ENCODE data around the gene PRDX2. TPM values are rescaled to one million over a fixed set of nuclear protein-coding genes. Genes with fewer than 3 reads are reported as not detected.

PRDX2 gene
- total RNA-seq, 1 donor from 2014 or later, result 166 TPM

DNA sequence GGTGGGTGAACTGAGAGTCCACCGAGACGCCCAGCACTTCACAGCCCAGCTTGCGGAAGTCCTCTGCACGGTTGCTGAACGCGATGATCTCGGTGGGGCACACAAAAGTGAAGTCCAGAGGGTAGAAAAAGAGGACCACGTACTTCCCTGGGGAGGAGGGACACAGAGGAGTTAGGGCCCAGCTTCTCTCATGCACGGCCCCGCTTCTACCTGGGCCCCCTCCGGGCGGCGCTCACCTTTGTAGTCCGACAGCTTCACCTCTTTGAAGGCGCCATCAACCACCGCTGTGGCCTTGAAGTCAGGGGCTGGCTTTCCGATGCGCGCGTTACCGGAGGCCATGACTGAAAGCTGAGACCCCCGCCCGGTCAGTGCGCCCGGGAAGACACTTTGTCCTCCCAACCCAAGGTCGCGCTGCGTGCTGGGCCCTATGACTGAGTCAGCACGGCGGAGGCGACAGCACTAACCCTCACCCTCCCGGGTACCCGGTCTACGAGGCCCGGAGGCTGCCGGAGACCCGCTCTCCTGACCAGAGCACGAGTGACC is 606 bp downstream of the PRDX2 start:
- Histone ChIP-seq H4K20me1 (ENCODE audit: insufficient read depth, low read length) (peaks cover 11% of the 10 kb centered on the region), H3K27me3 (ENCODE audit: insufficient read depth, low read length) (no peaks in the 10 kb centered on the region), H3K4me3 (ENCODE audit: insufficient read depth, low read depth, low read length) (peak overlapping the region; percentile 82), H3K36me3 (ENCODE audit: insufficient read depth, low read length) (no peaks in the 10 kb centered on the region), H3K27ac (ENCODE audit: low read depth, low read length) (no peak overlapping the region), H3K79me2 (ENCODE audit: insufficient read depth, low read length) (peaks cover 14% of the 10 kb centered on the region), H2AFZ (ENCODE audit: low read depth, low read length) (peak overlapping the region; percentile 91), H3K4me2 (ENCODE audit: low read length) (peak overlapping the region; percentile 95), H3K4me1 (ENCODE audit: insufficient read depth, low read length) (peaks cover 24% of the 10 kb centered on the region), H3K9ac (ENCODE audit: low read length) (peak overlapping the region; percentile 85), H3K9me3 (ENCODE audit: insufficient read depth, low read depth, low read length) (no peaks in the 10 kb centered on the region)
- Mint-ChIP-seq H3K36me3 (ENCODE audit: low read depth, unreplicated experiment) (peaks cover 2% of the 10 kb centered on the region), H3K27ac (ENCODE audit: unreplicated experiment) (peak overlapping the region; percentile 53), H3K9me3 (ENCODE audit: unreplicated experiment) (no peaks in the 10 kb centered on the region), H3K4me1 (ENCODE audit: low read depth, unreplicated experiment) (peaks cover 6% of the 10 kb centered on the region), H3K4me3 (ENCODE audit: unreplicated experiment) (peak overlapping the region; percentile 88), H3K27me3 (ENCODE audit: low read depth, unreplicated experiment) (peaks cover 7% of the 10 kb centered on the region)
- TF ChIP-seq EZH2 (IDR thresholded peaks at IDR 0.05; ENCODE audit: insufficient read depth, low read length), result peak; percentile 37
- TF ChIP-seq, protein P1, sequence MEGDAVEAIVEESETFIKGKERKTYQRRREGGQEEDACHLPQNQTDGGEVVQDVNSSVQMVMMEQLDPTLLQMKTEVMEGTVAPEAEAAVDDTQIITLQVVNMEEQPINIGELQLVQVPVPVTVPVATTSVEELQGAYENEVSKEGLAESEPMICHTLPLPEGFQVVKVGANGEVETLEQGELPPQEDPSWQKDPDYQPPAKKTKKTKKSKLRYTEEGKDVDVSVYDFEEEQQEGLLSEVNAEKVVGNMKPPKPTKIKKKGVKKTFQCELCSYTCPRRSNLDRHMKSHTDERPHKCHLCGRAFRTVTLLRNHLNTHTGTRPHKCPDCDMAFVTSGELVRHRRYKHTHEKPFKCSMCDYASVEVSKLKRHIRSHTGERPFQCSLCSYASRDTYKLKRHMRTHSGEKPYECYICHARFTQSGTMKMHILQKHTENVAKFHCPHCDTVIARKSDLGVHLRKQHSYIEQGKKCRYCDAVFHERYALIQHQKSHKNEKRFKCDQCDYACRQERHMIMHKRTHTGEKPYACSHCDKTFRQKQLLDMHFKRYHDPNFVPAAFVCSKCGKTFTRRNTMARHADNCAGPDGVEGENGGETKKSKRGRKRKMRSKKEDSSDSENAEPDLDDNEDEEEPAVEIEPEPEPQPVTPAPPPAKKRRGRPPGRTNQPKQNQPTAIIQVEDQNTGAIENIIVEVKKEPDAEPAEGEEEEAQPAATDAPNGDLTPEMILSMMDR (IDR thresholded peaks at IDR 0.05; ENCODE audit: insufficient read depth, low read depth, low read length), result no peak
- FAIRE-seq (no peak), DNase-seq (ENCODE audit: low read depth) (no peak)

DNA sequence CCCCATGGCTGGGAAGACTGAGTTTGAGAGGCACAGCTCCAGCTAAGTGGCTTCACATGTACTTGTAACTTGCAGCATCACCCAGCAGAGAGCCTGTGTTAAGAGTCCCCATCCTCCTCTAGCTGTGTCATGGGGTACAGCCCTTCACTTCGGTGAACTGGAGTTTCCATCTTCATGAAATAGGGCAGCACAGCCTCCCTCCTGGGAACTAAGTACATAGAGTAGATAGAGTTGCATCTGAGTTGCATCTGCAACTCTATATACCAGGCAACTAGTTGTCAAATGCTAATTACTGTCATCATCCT is 1.2 kb downstream of the PRDX2 start:
- peak overlapping the region; percentile 88 for H3K4me3 Mint-ChIP-seq (ENCODE audit: unreplicated experiment)
- H3K4me3 ChIP-seq (ENCODE audit: insufficient read depth, low read depth, low read length), result peak overlapping the region; percentile 82
- H3K27ac Mint-ChIP-seq (ENCODE audit: unreplicated experiment), result no peak overlapping the region

More for the DNA sequence above, 1.2 kb downstream of the PRDX2 start:
- Histone ChIP-seq H3K4me1 (ENCODE audit: insufficient read depth, low read length) (peaks cover 24% of the 10 kb centered on the region), H3K9ac (ENCODE audit: low read length) (peak overlapping the region; percentile 85), H3K79me2 (ENCODE audit: insufficient read depth, low read length) (peaks cover 14% of the 10 kb centered on the region), H3K36me3 (ENCODE audit: insufficient read depth, low read length) (no peaks in the 10 kb centered on the region), H4K20me1 (ENCODE audit: insufficient read depth, low read length) (peaks cover 11% of the 10 kb centered on the region), H3K4me2 (ENCODE audit: low read length) (peak overlapping the region; percentile 95), H3K9me3 (ENCODE audit: insufficient read depth, low read depth, low read length) (no peaks in the 10 kb centered on the region), H2AFZ (ENCODE audit: low read depth, low read length) (no peak overlapping the region), H3K27ac (ENCODE audit: low read depth, low read length) (no peak overlapping the region), H3K27me3 (ENCODE audit: insufficient read depth, low read length) (no peaks in the 10 kb centered on the region)
- TF ChIP-seq, protein P1 (IDR thresholded peaks at IDR 0.05; ENCODE audit: insufficient read depth, low read depth, low read length), result no peak
- no peak for TF ChIP-seq EZH2 (IDR thresholded peaks at IDR 0.05; ENCODE audit: insufficient read depth, low read length)
- Mint-ChIP-seq H3K9me3 (ENCODE audit: unreplicated experiment) (no peaks in the 10 kb centered on the region), H3K4me1 (ENCODE audit: low read depth, unreplicated experiment) (peaks cover 10% of the 10 kb centered on the region), H3K36me3 (ENCODE audit: low read depth, unreplicated experiment) (peaks cover 2% of the 10 kb centered on the region), H3K27me3 (ENCODE audit: low read depth, unreplicated experiment) (peaks cover 7% of the 10 kb centered on the region)
- FAIRE-seq, result no peak
- no peak for DNase-seq (ENCODE audit: low read depth)

Data from astrocyte (in vitro differentiated cells and primary cell).